Ovary (tissue), 3 donors: Measurements from ENCODE around the gene DMXL1.

ENCODE experiments used
- CTCF ChIP-seq, 3 donors: fragments of 450-650 bp in 2 of 3; fragments of 200-600 bp in 1 of 3; IDR thresholded peaks; one replicate each; pipeline versions ENCODE4 v1.5.1 to v1.8.0; 2016 to 2022; ENCODE audit warnings: antibody characterized with exemption in 3 of 3, mild to moderate bottlenecking in 1 of 3
- EP300 ChIP-seq: sonication (generic); formaldehyde crosslinking; IDR thresholded peaks from one replicate; pipeline ENCODE4 v1.6.1; 2017; ENCODE audit warnings: antibody characterized with exemption
- POLR2A ChIP-seq: fragments of 450-650 bp; IDR thresholded peaks from one replicate; pipeline ENCODE4 v1.6.1; 2017; ENCODE audit warnings: antibody characterized with exemption, mild to moderate bottlenecking, moderate library complexity
- donor health status: DM: no; HTN: no; CAD: no.

GRCh38 chr5:119274030-119274766, 203.3 kb downstream of the DMXL1 start:
- TF ChIP-seq CTCF (IDR thresholded peaks at IDR 0.05) (no peak), POLR2A (no peak), EP300 (no peak)
